Measurements from ENCODE around the gene OCA2.
"Not testable (repeated sequence)": the region's sequence is repeated elsewhere in the genome, so short reads cannot be mapped to it uniquely, and the experiment has no call there.

OCA2 gene

DNA sequence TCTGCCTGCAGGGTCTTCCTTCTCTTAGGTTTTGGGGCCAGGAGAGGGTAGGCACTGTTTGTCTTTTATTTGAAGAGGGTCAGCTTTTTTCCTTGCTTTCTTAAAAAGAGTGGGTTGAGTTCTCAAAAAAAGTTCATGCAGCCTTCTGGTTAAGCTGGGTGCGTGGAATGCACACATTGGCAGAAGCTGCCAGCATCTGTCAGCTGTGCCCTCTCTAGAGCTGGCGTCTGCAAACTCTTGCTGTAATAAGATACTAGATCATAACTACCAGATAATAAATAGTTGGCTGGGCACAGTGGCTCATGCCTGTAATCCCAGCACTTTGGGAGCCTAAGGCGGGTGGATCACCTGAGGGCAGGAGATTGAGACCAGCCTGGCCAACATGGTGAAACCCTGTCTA, 373.4 kb downstream of the OCA2 start:
- Histone ChIP-seq H3K4me3 (ENCODE audit: insufficient read length, low read depth) (no peak overlapping the region), H3K27me3 (ENCODE audit: insufficient read depth, insufficient read length) (no peaks in the 10 kb centered on the region), H3K4me1 (ENCODE audit: insufficient read depth, insufficient read length) (no peaks in the 10 kb centered on the region), H3K9ac (ENCODE audit: insufficient read length, low read depth) (no peak overlapping the region), H3K9me3 (ENCODE audit: insufficient read depth, low read length) (no peaks in the 10 kb centered on the region), H3K36me3 (ENCODE audit: insufficient read depth, insufficient read length, low read length) (no peaks in the 10 kb centered on the region)
- no peak for TF ChIP-seq SUZ12 (IDR thresholded peaks at IDR 0.05; ENCODE audit: extremely low read depth, insufficient read depth, insufficient read length)
- TF ChIP-seq ZNF274 (IDR thresholded peaks at IDR 0.05; ENCODE audit: low read depth, low read length), result no peak
- no peak for TF ChIP-seq YY1 (IDR thresholded peaks at IDR 0.05; ENCODE audit: insufficient read depth, insufficient read length)
- no peak for DNase-seq (ENCODE audit: low read depth, low spot score)

DNA sequence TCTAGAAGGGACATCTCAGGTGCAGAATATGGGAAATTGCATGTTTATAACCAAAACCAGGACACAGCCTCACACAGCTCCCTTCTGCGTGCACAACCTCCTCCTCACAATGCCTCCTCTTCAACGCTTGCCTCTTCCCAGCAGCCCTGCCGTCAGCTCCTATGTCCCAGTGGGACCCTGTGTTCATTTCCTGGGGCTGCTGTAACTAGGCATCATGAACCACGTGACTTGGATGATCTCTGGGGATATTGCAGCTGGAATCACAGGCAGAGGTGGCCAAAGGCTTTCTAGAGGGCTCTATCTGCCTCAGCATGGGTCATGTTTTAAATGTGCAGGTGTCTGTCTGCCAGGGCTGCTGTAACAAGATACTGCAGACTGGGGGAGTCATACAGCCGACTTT, 375.3 kb downstream of the OCA2 start:
- 0 out of 2 replicates have a peak, but pooled peaks cover 4% of the 10 kb centered on the region for H3K9me3 ChIP-seq (ENCODE audit: insufficient read depth, low read length)
- DNase-seq (ENCODE audit: low read depth, low spot score), result no peak
- H3K4me1 ChIP-seq (ENCODE audit: insufficient read depth, insufficient read length), result no peaks in the 10 kb centered on the region
- H3K4me3 ChIP-seq (ENCODE audit: insufficient read length, low read depth), result no peak overlapping the region
- no peak for TF ChIP-seq YY1 (IDR thresholded peaks at IDR 0.05; ENCODE audit: insufficient read depth, insufficient read length)
- no peak overlapping the region for H3K9ac ChIP-seq (ENCODE audit: insufficient read length, low read depth)
- H3K36me3 ChIP-seq (ENCODE audit: insufficient read depth, insufficient read length, low read length), result no peaks in the 10 kb centered on the region
- no peaks in the 10 kb centered on the region for H3K27me3 ChIP-seq (ENCODE audit: insufficient read depth, insufficient read length)

DNA sequence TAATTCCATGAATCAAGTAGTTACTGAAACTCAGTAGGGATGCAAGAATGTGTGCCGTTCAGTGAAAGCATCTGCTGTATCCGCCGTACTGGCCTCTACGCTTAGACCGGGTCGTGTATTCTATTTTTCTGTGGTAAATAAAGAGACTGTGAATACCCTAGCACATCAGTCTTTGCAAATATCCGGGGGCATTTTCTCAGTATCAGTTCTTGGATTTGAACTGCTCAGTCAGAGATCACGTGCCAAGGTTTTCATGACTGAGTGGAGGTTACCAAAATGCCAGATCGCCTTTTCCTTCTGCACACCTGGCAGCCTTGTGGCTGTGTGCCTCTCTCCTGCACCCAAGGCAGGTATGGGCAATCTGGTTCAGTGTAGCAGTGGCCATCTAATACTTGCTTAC, 377.0 kb downstream of the OCA2 start:
- H3K36me3 ChIP-seq (ENCODE audit: insufficient read depth, insufficient read length, low read length), result no peaks in the 10 kb centered on the region

DNA sequence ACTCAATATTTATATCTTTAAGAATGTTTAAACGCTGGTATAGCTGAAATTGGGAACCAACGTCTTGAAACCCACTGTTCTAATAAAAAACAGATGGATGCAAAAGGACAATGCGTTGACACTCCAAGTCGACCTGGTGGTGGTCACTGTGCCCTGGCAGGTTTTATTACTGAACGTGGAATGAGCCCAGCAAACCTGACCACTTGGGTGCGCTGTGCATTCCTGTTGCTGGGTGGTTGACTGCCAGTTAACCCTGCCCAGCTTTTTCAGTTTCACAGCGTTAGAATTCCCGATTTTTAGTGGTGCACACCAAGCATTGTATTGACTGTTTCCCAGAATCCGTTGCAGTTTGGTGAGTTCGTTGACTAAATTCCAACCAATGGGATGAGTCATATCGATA, 384.4 kb downstream of the OCA2 start:
- Histone ChIP-seq H3K36me3 (ENCODE audit: insufficient read depth, insufficient read length, low read length) (no peaks in the 10 kb centered on the region), H3K27me3 (ENCODE audit: insufficient read depth, insufficient read length) (no peaks in the 10 kb centered on the region), H3K9ac (ENCODE audit: insufficient read length, low read depth) (no peak overlapping the region), H3K4me1 (ENCODE audit: insufficient read depth, insufficient read length) (no peaks in the 10 kb centered on the region), H3K9me3 (ENCODE audit: insufficient read depth, low read length) (peaks cover 14% of the 10 kb centered on the region), H3K4me3 (ENCODE audit: insufficient read length, low read depth) (no peak overlapping the region)
- no peak for TF ChIP-seq ZNF274 (IDR thresholded peaks at IDR 0.05; ENCODE audit: low read depth, low read length)
- no peak for TF ChIP-seq YY1 (IDR thresholded peaks at IDR 0.05; ENCODE audit: insufficient read depth, insufficient read length)
- no peak for TF ChIP-seq SUZ12 (IDR thresholded peaks at IDR 0.05; ENCODE audit: extremely low read depth, insufficient read depth, insufficient read length)
- no peak for DNase-seq (ENCODE audit: low read depth, low spot score)

More for the DNA sequence above, 377.0 kb downstream of the OCA2 start:
- Histone ChIP-seq H3K27me3 (ENCODE audit: insufficient read depth, insufficient read length) (no peaks in the 10 kb centered on the region), H3K9me3 (ENCODE audit: insufficient read depth, low read length) (peaks cover 4% of the 10 kb centered on the region; the same call in 1 of the 2 replicates), H3K4me3 (ENCODE audit: insufficient read length, low read depth) (no peak overlapping the region), H3K9ac (ENCODE audit: insufficient read length, low read depth) (no peak overlapping the region), H3K4me1 (ENCODE audit: insufficient read depth, insufficient read length) (no peaks in the 10 kb centered on the region)
- no peak for DNase-seq (ENCODE audit: low read depth, low spot score)
- TF ChIP-seq SUZ12 (IDR thresholded peaks at IDR 0.05; ENCODE audit: extremely low read depth, insufficient read depth, insufficient read length) (no peak), YY1 (IDR thresholded peaks at IDR 0.05; ENCODE audit: insufficient read depth, insufficient read length) (no peak), ZNF274 (IDR thresholded peaks at IDR 0.05; ENCODE audit: low read depth, low read length) (no peak)

DNA sequence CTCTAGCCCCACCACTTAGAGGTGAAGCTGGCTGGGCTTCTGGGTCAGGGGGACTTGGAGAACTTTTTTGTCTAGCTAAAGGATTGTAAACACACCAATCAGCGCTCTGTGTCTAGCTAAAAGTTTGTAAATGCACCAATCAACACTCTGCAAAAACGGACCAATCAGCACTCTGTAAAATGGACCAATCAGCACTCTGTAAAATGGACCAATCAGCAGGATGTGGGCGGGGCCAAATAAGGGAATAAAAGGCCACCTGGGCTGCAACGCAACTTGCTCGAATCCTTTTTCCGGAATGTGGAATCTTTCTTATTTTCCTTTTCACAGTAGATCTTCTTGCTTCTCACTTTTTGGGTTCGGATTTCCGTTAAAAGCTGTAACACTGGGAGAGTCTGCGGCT, 385.3 kb downstream of the OCA2 start:
- not testable (repeated sequence) for H3K27me3 ChIP-seq (ENCODE audit: insufficient read depth, insufficient read length); DNase-seq (ENCODE audit: low read depth, low spot score); H3K9ac ChIP-seq (ENCODE audit: insufficient read length, low read depth); H3K36me3 ChIP-seq (ENCODE audit: insufficient read depth, insufficient read length, low read length); H3K4me3 ChIP-seq (ENCODE audit: insufficient read length, low read depth); H3K4me1 ChIP-seq (ENCODE audit: insufficient read depth, insufficient read length)
- H3K9me3 ChIP-seq (ENCODE audit: insufficient read depth, low read length), result peaks cover 16% of the 10 kb centered on the region

DNA sequence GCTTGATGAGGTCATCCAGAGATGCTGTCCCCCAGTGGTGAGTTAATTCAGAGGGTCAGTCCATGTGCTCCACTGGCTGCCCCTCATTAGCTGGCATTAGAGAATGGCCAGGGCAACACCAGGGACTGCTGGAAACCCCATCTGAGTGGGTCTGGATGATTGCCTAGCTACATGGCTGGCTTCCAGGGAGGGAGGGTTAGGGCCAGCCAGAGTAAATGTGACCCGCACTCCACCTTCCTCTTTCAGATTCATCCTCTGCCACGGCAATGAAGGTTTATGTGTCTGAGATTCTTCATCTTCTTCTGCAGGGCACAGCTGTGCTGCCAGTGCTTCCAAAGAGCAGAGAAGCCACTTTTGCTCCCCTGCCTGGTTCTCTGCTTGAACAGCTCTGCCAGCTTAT, 391.9 kb downstream of the OCA2 start:
- Histone ChIP-seq H3K9me3 (ENCODE audit: insufficient read depth, low read length) (peaks cover 11% of the 10 kb centered on the region), H3K4me3 (ENCODE audit: insufficient read length, low read depth) (no peak overlapping the region), H3K4me1 (ENCODE audit: insufficient read depth, insufficient read length) (no peaks in the 10 kb centered on the region), H3K36me3 (ENCODE audit: insufficient read depth, insufficient read length, low read length) (no peaks in the 10 kb centered on the region), H3K9ac (ENCODE audit: insufficient read length, low read depth) (no peak overlapping the region), H3K27me3 (ENCODE audit: insufficient read depth, insufficient read length) (no peaks in the 10 kb centered on the region)
- DNase-seq (ENCODE audit: low read depth, low spot score), result no peak
- TF ChIP-seq ZNF274 (IDR thresholded peaks at IDR 0.05; ENCODE audit: low read depth, low read length) (no peak), YY1 (IDR thresholded peaks at IDR 0.05; ENCODE audit: insufficient read depth, insufficient read length) (no peak), SUZ12 (IDR thresholded peaks at IDR 0.05; ENCODE audit: extremely low read depth, insufficient read depth, insufficient read length) (no peak)

DNA sequence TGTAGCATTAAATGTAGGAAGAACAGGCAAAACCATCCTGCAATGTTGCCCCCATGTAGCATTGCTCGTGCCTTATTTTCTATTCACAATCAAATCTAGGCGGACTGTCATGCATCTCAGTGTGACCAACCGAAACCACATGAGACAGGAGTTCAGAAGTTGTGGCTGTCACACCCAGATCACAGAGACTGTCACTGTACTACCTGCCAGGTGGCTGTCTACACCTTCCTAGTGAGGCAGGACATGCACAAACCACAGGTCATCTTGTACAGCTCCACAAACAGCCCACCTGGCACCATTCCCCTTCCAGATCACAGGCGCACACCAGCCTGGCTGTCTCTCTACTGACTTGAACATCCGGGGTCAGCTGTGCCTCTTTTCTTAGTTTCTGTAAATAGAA, 392.8 kb downstream of the OCA2 start:
- DNase-seq (ENCODE audit: low read depth, low spot score), result no peak
- no peaks in the 10 kb centered on the region for H3K27me3 ChIP-seq (ENCODE audit: insufficient read depth, insufficient read length)
- TF ChIP-seq YY1 (IDR thresholded peaks at IDR 0.05; ENCODE audit: insufficient read depth, insufficient read length), result no peak
- no peak for TF ChIP-seq ZNF274 (IDR thresholded peaks at IDR 0.05; ENCODE audit: low read depth, low read length)
- TF ChIP-seq SUZ12 (IDR thresholded peaks at IDR 0.05; ENCODE audit: extremely low read depth, insufficient read depth, insufficient read length), result no peak
- H3K9me3 ChIP-seq (ENCODE audit: insufficient read depth, low read length), result peaks cover 11% of the 10 kb centered on the region
- no peak overlapping the region for H3K4me3 ChIP-seq (ENCODE audit: insufficient read length, low read depth)
- no peak overlapping the region for H3K9ac ChIP-seq (ENCODE audit: insufficient read length, low read depth)
- no peaks in the 10 kb centered on the region for H3K36me3 ChIP-seq (ENCODE audit: insufficient read depth, insufficient read length, low read length)
- H3K4me1 ChIP-seq (ENCODE audit: insufficient read depth, insufficient read length), result peaks cover 7% of the 10 kb centered on the region

DNA sequence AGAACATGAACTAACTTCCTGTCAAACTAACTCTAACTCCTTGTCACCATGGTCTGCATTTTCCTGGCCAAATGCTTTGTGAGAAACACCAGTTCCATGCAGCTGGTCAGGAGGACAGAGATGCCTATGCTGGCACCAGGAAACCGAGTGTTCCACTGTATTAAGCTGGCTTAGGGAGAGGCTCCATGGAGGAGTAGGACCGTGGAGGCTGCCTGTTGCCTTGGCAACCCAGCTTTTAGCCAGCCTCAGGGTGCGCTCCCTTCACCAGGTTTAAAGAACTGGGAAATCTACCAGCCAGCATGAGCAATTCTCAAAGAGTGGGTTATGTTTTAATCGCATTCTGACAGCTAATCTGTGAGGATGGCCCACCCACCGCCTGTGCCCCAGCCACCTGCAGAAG, 394.1 kb downstream of the OCA2 start:
- Histone ChIP-seq H3K9ac (ENCODE audit: insufficient read length, low read depth) (no peak overlapping the region), H3K4me3 (ENCODE audit: insufficient read length, low read depth) (no peak overlapping the region), H3K4me1 (ENCODE audit: insufficient read depth, insufficient read length) (peaks cover 7% of the 10 kb centered on the region), H3K9me3 (ENCODE audit: insufficient read depth, low read length) (peaks cover 11% of the 10 kb centered on the region), H3K36me3 (ENCODE audit: insufficient read depth, insufficient read length, low read length) (no peaks in the 10 kb centered on the region), H3K27me3 (ENCODE audit: insufficient read depth, insufficient read length) (no peaks in the 10 kb centered on the region)
- no peak for DNase-seq (ENCODE audit: low read depth, low spot score)
- TF ChIP-seq YY1 (IDR thresholded peaks at IDR 0.05; ENCODE audit: insufficient read depth, insufficient read length) (no peak), ZNF274 (IDR thresholded peaks at IDR 0.05; ENCODE audit: low read depth, low read length) (no peak)

Data from NT2/D1 (cell line).